HG03039 (cell line): ENCODE measurements around the gene RASL10B.

Source experiments
- ATAC-seq: cut with Tn5 transposase; IDR thresholded peaks from one replicate; pipeline ENCODE4 v1.9.1; 2021; ENCODE audit warnings: mild to moderate bottlenecking, moderate library complexity; ENCODE audit not compliant: unreplicated experiment

RASL10B gene

GRCh38 chr17:35763767-35764122 lies 32.3 kb downstream of the RASL10B start:
- no peak for ATAC-seq

DNA sequence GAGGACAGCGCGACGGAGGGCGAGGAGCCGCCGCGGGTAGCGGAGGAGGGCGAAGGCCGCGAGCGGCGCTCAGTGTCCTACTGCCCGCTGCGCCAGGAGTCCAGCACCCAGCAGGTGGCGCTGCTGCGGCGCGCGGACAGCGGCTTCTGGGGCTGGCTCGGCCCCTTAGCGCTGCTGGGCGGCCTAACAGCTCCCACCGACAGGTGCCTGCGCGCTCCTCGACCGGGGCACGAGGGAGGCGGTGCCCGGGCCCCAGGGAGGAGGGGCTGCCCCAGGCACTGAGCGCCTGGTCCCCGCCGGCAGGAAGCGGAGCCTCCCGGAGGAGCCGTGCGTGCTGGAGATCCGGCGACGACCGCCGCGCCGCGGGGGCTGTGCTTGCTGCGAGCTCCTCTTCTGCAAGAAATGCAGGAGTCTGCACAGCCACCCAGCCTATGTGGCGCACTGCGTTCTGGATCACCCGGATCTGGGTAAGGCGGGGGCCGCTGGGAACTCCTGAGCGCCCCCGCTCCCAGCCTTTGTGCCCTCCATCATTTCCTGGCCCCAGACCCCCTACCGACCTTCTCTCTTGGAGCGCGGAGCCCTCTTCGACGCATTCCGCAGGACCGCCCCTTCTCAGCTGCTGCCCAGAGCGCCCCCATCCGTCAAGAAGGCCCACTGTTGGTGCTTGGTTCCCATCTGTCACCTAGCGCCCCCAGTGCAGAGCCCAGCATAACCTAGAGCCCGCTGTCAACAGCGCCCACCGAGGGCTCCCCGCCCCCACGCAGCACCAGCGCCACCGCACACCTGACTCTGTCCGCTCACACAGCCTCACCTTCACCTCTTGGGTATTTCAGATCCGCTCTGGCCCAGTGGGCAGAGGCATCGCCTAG lies 32.9 kb downstream of the RASL10B start:
- ATAC-seq: peak; percentile 75

- ATAC-seq: no peak
These were observed 33.8 kb downstream of the RASL10B start for GRCh38 chr17:35765086-35765710.

DNA sequence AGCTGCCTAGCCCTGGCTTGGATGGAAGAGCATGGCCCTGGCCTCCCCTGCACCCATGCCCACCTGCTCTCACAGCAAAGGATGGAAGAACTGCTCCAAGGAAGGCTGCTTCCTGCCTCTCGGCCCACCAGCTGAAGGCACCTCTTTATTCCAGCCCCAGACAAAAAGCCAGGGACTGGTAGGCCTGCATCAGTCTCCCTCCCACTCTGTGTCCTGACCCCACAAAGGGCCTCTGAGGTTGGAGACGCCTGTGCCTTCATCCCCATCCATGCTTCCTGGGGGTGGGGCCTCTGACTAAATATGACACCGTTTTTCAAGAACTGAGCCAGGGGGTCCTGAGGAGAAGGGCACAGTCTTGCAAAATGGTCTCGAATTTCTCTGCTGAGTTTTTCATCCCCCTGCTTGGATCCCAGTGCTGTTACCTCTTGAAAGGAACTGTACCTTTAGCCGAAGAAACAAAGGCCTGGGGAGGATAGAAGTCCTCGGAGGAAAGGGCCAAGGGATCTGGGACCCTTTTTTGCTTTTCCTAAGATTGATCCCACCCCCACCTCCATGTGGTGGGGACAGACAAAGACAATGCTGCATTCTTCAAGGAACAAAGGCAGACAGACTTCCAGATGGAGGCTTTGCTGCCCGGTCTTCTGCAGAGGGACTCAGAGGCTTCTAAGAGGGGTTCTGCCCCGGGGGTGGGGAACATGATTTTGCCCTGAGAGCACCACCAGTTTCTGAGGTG lies 34.5 kb downstream of the RASL10B start:
- no peak for ATAC-seq

- ATAC-seq: no peak
These were observed 35.0 kb downstream of the RASL10B start for GRCh38 chr17:35766489-35766877.

DNA sequence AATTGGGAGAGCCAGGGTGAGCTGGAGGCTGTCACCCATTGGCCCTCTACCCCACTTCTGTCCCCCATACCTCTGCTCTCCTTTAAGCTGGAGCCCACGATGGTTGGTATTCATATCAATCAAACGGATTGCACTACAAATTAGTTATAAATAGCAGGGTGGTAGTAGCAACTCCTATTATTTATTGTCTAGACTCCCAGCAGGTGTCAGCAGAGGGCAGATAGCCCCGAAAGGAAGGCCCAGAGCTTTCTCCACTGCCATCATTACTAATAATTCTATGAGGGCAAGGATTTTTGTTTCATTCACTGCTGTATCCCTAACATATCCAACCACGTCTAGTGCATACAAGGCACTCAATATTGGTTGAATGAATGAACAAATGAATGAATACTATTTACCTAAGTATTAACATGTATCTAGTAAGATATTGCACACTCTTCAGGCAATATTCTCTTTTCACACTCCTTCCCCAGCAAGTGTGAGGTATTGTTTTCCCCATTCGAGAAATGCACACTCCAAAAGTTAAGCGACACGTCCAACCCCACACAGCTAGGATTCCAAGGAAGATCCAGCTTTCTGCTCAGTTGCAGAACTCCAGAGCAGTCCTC lies 35.6 kb downstream of the RASL10B start:
- ATAC-seq: no peak

DNA sequence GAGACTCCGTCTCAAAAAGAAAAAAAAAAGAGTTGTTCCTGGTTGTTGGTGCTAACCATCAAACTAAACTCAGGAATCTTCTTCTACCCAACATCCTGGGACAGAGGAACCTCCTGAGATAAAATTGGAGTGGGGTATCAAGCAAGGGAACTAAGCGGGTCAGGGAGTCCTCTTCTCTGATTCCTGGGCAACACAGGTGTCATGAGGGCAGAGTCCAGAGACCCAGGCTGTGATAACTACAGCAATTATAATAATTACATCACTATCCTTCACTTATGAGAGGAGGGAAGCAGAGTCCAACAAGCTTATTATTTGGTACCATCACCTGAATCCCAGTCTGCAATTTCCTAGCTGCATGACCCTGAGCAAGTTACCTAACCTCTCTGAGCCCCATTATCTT lies 37.4 kb downstream of the RASL10B start:
- no peak for ATAC-seq

- ATAC-seq: no peak
These were observed 38.6 kb downstream of the RASL10B start for GRCh38 chr17:35769895-35770486.

- ATAC-seq: no peak
These were observed 41.7 kb downstream of the RASL10B start for GRCh38 chr17:35773129-35773528.

DNA sequence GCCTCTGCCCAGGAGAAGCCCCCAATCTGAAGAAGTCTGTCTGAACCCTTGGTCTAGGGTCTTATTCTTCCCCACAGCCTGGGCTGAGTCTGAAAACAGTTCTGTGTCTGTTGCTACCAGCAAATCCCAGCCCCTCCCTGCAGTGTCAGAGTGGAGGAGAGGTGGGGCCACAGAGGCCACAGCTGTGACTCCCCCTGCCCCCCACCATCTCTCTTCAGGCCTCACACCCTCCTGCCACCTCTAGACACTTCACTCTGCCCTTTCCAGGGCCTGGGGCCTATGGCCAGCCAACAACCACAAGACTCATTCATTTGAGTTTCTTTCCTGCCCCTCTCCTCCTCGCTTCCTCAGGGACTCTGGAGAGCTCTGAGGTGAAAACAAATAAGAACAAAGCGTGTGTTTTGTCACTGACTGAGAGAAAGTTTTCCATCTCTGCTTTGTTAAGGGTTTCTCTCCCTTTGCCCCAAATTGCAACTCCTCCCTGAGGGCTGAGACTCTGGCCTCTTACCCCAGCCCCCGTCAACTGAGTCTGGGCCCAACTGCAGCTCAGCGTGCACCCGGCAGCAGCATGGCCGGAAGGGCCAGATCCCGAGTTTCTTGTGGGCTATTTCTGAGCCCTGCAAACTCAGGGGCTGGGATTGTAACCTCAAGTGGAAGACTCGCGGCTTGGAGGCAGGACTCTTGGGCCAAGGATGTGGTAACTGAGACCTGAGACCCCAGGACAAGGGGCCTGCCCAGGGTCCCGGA lies 42.4 kb downstream of the RASL10B start:
- no peak for ATAC-seq

- ATAC-seq: no peak
These were observed 43.1 kb downstream of the RASL10B start for GRCh38 chr17:35774499-35774898.

DNA sequence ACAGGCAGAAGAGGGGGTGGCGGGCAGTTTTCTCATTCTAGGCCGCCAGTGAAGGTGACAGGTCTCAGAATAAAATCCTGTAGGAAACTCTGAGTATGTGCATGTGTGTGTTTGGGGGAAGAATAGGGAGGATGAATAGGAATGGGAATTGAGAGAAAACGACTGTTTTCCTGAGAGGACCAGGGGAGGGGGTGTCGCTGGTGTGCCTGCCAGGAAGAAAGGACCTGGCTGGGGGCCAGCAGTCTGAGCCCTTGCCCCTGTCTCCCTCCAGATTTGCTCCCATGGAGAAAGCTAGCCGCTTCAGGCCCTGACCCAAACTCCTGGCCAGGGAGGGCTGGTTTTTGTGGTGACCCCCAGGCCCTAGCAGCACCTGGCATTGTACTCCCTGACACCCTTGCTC lies 43.6 kb downstream of the RASL10B start:
- ATAC-seq: no peak

DNA sequence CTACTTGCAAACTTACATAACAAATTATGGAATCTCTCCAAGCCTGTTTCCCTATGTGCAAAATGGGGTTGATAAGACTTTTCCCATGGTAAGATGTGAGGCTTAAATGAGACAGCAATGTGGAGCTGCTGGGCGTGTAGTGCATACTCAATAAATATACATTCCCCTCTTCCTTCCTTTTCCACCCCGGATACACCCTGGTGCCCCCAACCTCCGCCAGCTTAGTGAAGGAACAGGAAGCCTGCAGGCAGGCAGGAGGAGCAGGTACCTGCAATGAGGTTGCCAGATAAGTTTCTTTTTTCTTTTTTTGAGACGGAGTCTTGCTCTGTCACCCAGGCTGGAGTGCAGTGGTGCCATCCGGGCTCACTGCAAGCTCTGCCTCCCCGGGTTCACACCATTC lies 44.1 kb downstream of the RASL10B start:
- no peak for ATAC-seq

- no peak for ATAC-seq
These were observed 47.3 kb downstream of the RASL10B start for GRCh38 chr17:35778641-35779196.

GRCh38 chr17:35780950-35781349 lies 49.5 kb downstream of the RASL10B start:
- no peak for ATAC-seq

DNA sequence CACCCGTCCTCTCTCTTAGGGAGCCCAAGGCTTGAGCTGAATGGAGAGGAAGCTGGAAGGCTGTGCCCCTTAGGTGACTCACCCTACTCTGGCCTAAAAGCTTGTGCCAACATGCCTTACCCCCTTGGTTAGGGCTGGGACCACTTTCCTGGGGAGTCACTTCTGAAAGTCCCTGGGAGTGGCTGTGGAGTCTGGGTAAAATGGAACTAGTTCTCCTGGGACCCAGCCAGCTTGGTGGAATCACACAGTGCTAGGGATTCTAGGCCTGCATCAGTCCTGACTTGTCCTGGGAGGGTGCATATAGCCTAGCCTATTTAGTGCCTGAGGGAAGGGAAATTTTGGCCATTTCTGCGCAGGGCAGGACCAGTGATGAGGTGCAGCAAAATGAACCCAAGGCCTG lies 53.5 kb downstream of the RASL10B start:
- no peak for ATAC-seq

DNA sequence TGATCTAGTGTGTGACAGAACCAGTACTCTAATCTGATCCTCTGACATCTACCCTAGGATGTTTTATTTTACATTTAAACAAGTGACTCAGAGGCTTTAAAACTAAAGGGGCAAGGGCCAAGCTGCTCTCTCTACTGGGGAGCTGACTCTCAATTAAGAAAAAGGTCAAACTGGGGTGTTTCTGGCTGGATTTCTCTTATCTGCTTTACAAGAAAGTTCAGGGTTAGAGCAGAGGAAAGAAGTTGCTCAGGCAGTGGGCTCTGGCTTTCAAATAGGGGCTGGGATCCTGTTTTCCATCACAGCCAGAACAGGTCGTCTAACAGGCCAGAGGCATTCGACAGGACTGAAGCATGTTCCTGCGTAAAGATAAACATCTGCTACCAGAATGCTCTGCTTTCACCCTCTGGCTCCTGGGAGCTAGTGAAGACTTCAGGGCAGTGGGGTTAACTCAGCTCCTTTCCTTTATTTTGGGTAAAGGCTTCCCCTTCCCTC lies 55.5 kb downstream of the RASL10B start:
- ATAC-seq: no peak

DNA sequence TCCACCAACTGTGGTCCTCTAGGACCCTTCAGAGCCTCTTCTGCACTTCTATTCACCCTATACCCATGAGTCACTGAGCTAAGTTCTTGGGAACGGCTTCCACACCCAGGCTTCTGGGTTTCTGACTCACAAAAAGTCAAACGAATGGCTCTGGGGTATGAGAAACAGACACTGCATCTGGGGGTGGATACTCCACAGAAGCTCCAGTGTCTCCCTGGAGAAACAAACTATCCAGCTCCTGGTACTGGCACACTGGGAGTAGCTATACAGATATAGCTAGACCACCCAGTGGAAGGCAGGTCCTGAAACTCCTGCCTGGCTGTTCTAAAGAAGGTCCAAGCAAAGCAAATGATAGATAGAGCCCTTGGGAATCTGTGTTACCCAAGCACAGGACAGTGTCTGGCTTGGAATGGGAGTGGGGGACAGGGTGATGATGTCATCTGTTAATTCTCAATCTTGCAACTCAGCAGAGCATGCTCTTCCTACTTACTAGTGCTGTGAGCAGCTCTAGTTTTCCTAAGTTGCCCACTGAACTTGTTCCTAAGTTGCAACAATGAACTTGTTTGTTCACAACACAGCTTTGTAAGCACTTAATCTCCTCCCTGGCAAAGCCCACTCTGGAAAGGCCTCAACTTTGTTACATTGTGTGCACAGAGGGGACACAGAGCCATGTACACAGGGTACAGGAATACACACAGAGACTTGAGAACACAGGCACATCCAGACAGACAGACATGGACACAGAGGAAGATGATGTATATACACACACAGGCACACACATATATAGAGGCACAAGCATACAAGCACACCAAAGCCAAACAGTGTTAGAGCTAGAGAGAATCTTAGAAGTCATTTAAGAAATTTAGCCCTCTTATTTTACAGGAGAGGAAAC lies 57.3 kb downstream of the RASL10B start:
- ATAC-seq: no peak

DNA sequence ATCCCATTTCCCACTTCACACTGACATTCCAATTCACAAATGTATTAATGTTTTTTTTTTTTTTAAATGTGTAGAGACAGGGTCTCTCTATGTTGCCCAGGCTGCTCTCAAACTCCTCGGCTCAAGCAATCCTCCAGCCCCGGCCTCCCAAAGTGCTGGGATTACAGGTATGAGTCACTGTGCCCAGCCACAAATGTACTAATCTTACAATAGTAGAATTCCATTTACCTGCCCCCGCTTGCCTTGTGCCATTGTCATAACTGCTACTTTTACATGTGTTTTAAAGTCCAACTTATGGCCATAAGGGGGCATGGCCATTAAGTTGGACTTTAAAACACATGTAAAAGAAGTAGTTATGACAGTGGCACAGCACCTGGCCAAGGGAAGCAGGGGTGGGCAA lies 59.4 kb downstream of the RASL10B start:
- ATAC-seq: no peak
